K562 (cell line): ENCODE measurements around the gene CERS4. TPM values are rescaled to one million over a fixed set of nuclear protein-coding genes. Genes with fewer than 3 reads are reported as not detected.

Experiments used
- ATAC-seq: fragments of 200-7000 bp; cut with Tn5 transposase; 3 replicates; pipeline ENCODE4 v1.9.1; 2020; ENCODE audit warnings: moderate library complexity
- BruUV-seq: library from RNA; stranded (reverse); fragments of 400-500 nt; replicated peaks from 2 replicates; lab custom pipeline; 2021; lab: Mats Ljungman, UMichigan
- CTCF ChIA-PET: fragments of 300-600 bp; formaldehyde crosslinking; extraction: SDS; loops from one replicate; lab custom pipeline; 2021; ENCODE audit warnings: low intra/inter-chr PET ratio; lab: Yijun Ruan, JAX
- POLR2A ChIA-PET: fragments of 300-600, 350-650 bp; sonication (Branson Sonifier 250); formaldehyde crosslinking; extraction: SDS; loops from one replicate; lab custom pipeline; 2021; ENCODE audit warnings: antibody characterized with exemption, inconsistent platforms; lab: Yijun Ruan, JAX
- DNase-seq, 4 experiments: peaks; one replicate each; pipeline versions ENCODE4 v3.0.0 to v3.0.0-alpha.2; 2011 to 2018; ENCODE audit warnings: low spot score in 3 of 4, mixed read lengths in 3 of 4; ENCODE audit errors: extremely low read depth in 1 of 4
- FAIRE-seq: peaks from 2 replicates; lab custom pipeline; 2011; peaks lifted over from hg19 to GRCh38; lab: Jason Lieb, UNC
- H2AFZ ChIP-seq: 2 replicates; pipeline ENCODE4 v1.6.0; 2011; ENCODE audit warnings: low read depth, low read length, control low read depth, inconsistent platforms
- H3K27ac ChIP-seq: fragments of 200-600 bp; 3 replicates; pipeline ENCODE4 v1.8.0; 2011; ENCODE audit warnings: low read depth, mild to moderate bottlenecking, control low read depth, inconsistent platforms, low read length, moderate library complexity, mixed read lengths; ENCODE audit errors: extremely low read depth
- H3K27me3 ChIP-seq, 2 experiments: fragments of 300-600 bp in 1 of 2; 2 replicates in 1 of 2; 3 replicates in 1 of 2; pipeline versions ENCODE4 v1.6.0 to v1.8.0; 2011; ENCODE audit warnings: inconsistent platforms in 2 of 2, low read length in 2 of 2, mild to moderate bottlenecking in 1 of 2, mixed read lengths in 1 of 2, moderate library complexity in 1 of 2; ENCODE audit not compliant: control insufficient read depth in 2 of 2, insufficient read depth in 2 of 2
- H3K36me3 ChIP-seq: fragments of 300-600 bp; 3 replicates; pipeline ENCODE4 v1.8.0; 2011; ENCODE audit warnings: mild to moderate bottlenecking, low read length, inconsistent platforms; ENCODE audit not compliant: control insufficient read depth, insufficient read depth
- H3K4me1 ChIP-seq, 2 experiments: fragments of 200-600 bp in 1 of 2; replicated peaks in 1 of 2; 2 replicates in 1 of 2; 3 replicates in 1 of 2; pipeline versions ENCODE4 v1.5.1 to v1.8.0; 2011; ENCODE audit warnings: inconsistent platforms in 2 of 2, low read length in 2 of 2, mild to moderate bottlenecking in 1 of 2, mixed read lengths in 1 of 2, moderate library complexity in 1 of 2; ENCODE audit not compliant: control insufficient read depth in 2 of 2, insufficient read depth in 2 of 2
- H3K4me2 ChIP-seq: 2 replicates; pipeline ENCODE4 v1.6.1; 2011; ENCODE audit warnings: low read length, control low read depth, inconsistent platforms, mixed read lengths; ENCODE audit not compliant: insufficient read depth
- H3K4me3 ChIP-seq: fragments of 200-600 bp; sonication (generic), shearing (Covaris generic); 2 replicates; pipeline ENCODE4 v1.5.1; 2016; ENCODE audit warnings: control low read depth, inconsistent platforms
- H3K79me2 ChIP-seq: fragments of 200-600 bp; 3 replicates; pipeline ENCODE4 v1.8.0; 2011; ENCODE audit warnings: low read length, inconsistent platforms; ENCODE audit not compliant: control insufficient read depth, insufficient read depth
- H3K9ac ChIP-seq, 2 experiments: 2 replicates each; pipeline versions ENCODE4 v1.6.0 to v1.6.1; 2011; ENCODE audit warnings: low read depth in 2 of 2, low read length in 2 of 2, control low read depth in 1 of 2, inconsistent platforms in 1 of 2, mild to moderate bottlenecking in 1 of 2, mixed read lengths in 1 of 2; ENCODE audit not compliant: insufficient read depth in 1 of 2
- H3K9me1 ChIP-seq: one replicate; pipeline ENCODE4 v1.6.0; 2011; ENCODE audit warnings: inconsistent platforms, mild to moderate bottlenecking, low read length, moderate library complexity; ENCODE audit not compliant: control insufficient read depth, insufficient read depth
- H3K9me3 ChIP-seq: replicated peaks from 2 replicates; pipeline ENCODE4 v1.5.1; 2011; ENCODE audit warnings: low read depth, low read length, inconsistent platforms; ENCODE audit not compliant: control insufficient read depth, insufficient read depth
- H4K20me1 ChIP-seq: replicated peaks from 2 replicates; pipeline ENCODE4 v1.6.1; 2011; ENCODE audit warnings: low read length, inconsistent platforms, mixed read lengths; ENCODE audit not compliant: control insufficient read depth, insufficient read depth
- BCOR ChIP-seq: fragments of 450-650 bp; IDR thresholded peaks from 2 replicates; pipeline ENCODE4 v1.6.1; 2016
- DNMT1 ChIP-seq: fragments of 450-650 bp; IDR thresholded peaks from 2 replicates; pipeline ENCODE4 v1.6.1; 2016; ENCODE audit warnings: antibody characterized with exemption, mild to moderate bottlenecking
- HDAC6 ChIP-seq: IDR thresholded peaks from 2 replicates; pipeline ENCODE4 v1.6.1; 2012; ENCODE audit warnings: low read depth, mild to moderate bottlenecking, control low read depth, inconsistent platforms, low read length, moderate library complexity
- POLR2G ChIP-seq: fragments of 200-400 bp; formaldehyde crosslinking; IDR thresholded peaks from 2 replicates; pipeline ENCODE4 v1.6.1; 2017; ENCODE audit warnings: low read depth, mild to moderate bottlenecking, antibody characterized with exemption, low read length, moderate library complexity
- RBM25 ChIP-seq: fragments of 200-400 bp; formaldehyde crosslinking; IDR thresholded peaks from 2 replicates; pipeline ENCODE4 v1.6.1; 2018; ENCODE audit warnings: low read length, low read depth, moderate library complexity; ENCODE audit not compliant: severe bottlenecking
- WGBS: fragments of 100-300 bp; shearing (Covaris generic); methylation state at CpG from one replicate; pipeline ENCODE4 v1.1.6; 2016; ENCODE audit warnings: low coverage, mixed read lengths; ENCODE audit not compliant: insufficient coverage; ENCODE audit errors: missing lambda C conversion rate; 5-methylcytosine and 5-hydroxymethylcytosine counted together
- in situ Hi-C: fragments of 300-500 bp; cut with MboI; formaldehyde crosslinking; loops from 4 replicates; pipeline ENCODE4 v1.15.0; 2018; ENCODE audit warnings: inconsistent platforms, mixed read lengths
- intact Hi-C: fragments of 100-400 bp; cut with micrococcal nuclease; formaldehyde crosslinking; loops from 2 replicates; pipeline ENCODE4 v1.14.2; 2022
- polyA plus RNA-seq, 8 experiments: library from polyadenylated mRNA; depleted of rRNA in 4 of 8; stranded (reverse) in 5 of 8; unstranded in 3 of 8; fragments of >200 nt; fragmentation: Nextera tagmentation in 2 of 8; fragmentation: Illumina TruSeq in 1 of 8; extraction: Ambion mirVana in 2 of 8; extraction: Trizol in 1 of 8; gene quantifications; 2 replicates each; pipeline versions ENCODE4 v1.2.1 to v1.2.3, GENCODE V29; 2011 to 2014; ENCODE audit warnings: inconsistent platforms in 1 of 8, missing spikeins in 1 of 8
- total RNA-seq, 7 experiments: library from RNA; depleted of rRNA in 6 of 7; stranded (reverse); fragments of >200 nt in 6 of 7; fragmentation: Illumina TruSeq in 2 of 7; extraction: Trizol in 2 of 7; gene quantifications; 2 replicates each; pipeline versions ENCODE4 v1.2.1 to v1.2.3, GENCODE V29; 2011 to 2021; ENCODE audit warnings: low replicate concordance in 1 of 7

The CERS4 gene
- total and polyA plus RNA-seq, 9 of the 15 experiments (the other 6 are each of a cell fraction or from before 2014, with no cell fraction given) = 0.14 to 4.4 (median 2.9) TPM; not detected in 1

- H3K9me1 ChIP-seq = no peaks in the 10 kb centered on the region
- intact Hi-C loops = no loop called here
- H3K9ac ChIP-seq = peak overlapping the region; percentile 62 to 92
- TSS peak; percentile 43 for BruUV-seq
- DNase-seq = peak in 3 of 4 experiments; percentile 43 to 51 (median 45)
- ATAC-seq = no peak
- in situ Hi-C loops = loop anchor here (5.0 kb wide), 1 partner anchor 39 kb away; no protein-coding TSS in a partner anchor
- H3K79me2 ChIP-seq = peaks cover 25% of the 10 kb centered on the region
- no peaks in the 10 kb centered on the region for H3K27me3 ChIP-seq
- ChIA-PET POLR2A (interaction anchor here (0.5 to 2.4 kb wide), 6 partner anchors 12 to 293 kb away, joined by 3 to 11 read pairs (median 3); partner anchors contain the start of genes NDUFA7 and RPS28), CTCF (no interaction called here)
- H3K36me3 ChIP-seq = peaks cover 51% of the 10 kb centered on the region; the same call in 2 of the 3 replicates
- H3K27ac ChIP-seq = peak overlapping the region; percentile 20; the same call in 1 of the 3 replicates
- peak; percentile 11 for FAIRE-seq
- H2AFZ ChIP-seq = no peak overlapping the region
- peak overlapping the region; percentile 51; the same call in 1 of the 2 replicates for H3K4me3 ChIP-seq
- TF ChIP-seq HDAC6 = no peak
- TF ChIP-seq POLR2G = peak; percentile 48
- TF ChIP-seq DNMT1 = no peak
- peak; percentile 30 for TF ChIP-seq RBM25
- 0 out of 2 replicates have a peak, but pooled peaks have one; percentile 12 for TF ChIP-seq BCOR
- TF ChIP-seq, all 486 proteins: peak for 3
- H4K20me1 ChIP-seq = no peaks in the 10 kb centered on the region; the same call in 1 of the 2 replicates
- peak overlapping the region; percentile 96 for H3K4me2 ChIP-seq
- H3K4me1 ChIP-seq = peaks cover 28 to 66% of the 10 kb centered on the region in 2 experiments; a peak in 4 of 5 replicates
- H3K9me3 ChIP-seq = no peaks in the 10 kb centered on the region
- WGBS = 55% methylated on average over 13 of the region's 17 CpGs
Observed at GRCh38 chr19:8306235-8307054, 97.3 kb downstream of the CERS4 start.
